ENCODE data around the gene SUPT3H. TPM values are rescaled to one million over a fixed set of nuclear protein-coding genes. Genes with fewer than 3 reads are reported as not detected.

The SUPT3H gene
- total RNA-seq, 1 donor from 2014 or later, result 9.9 TPM

DNA sequence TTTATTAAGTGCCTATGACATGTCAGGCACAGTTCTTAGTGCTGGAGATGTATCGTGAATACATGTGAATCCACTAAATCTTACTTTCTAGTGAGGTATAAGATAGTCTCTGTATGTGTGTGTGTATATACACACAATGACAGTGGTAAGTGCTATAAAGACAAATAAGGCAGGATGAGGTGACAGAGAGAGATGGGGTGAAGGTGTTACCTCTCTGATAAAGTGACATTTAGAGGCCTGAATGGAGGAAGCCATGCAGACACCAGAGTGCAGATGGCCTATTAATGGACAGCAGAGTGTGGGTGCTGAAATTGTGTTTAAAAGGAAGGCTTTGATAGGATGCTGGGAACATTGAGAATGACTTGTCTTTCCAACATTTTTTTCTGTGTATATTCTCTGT is 535.9 kb downstream of the SUPT3H start:
- H3K4me1 ChIP-seq (ENCODE audit: control insufficient read depth in 3 of 3, insufficient read depth in 3 of 3, low read length in 3 of 3), result no peaks in the 10 kb centered on the region

DNA sequence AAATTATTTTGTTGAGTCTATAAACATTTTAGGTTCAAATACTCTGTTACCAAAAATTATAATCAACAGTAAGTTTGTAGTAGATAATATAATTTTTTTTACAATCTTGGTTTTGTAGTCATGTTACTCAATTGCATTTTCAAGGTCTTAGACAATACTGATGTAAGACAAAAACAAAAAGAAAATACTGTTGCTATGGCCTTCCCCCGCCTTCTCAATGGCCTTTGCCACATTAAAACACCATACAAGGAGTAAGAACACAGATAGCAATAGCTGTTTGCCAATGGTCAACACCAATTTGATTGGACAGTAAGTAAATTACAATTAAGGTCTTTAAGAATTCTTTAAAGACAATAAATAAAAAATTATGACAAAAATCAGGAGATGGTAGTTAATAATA is 540.0 kb downstream of the SUPT3H start:
- H3K27ac ChIP-seq (ENCODE audit: low read depth, low read length), result no peak overlapping the region
- H3K36me3 ChIP-seq (ENCODE audit: control insufficient read depth in 3 of 3, insufficient read depth in 3 of 3, low read length in 3 of 3), result no peaks in the 10 kb centered on the region
- H3K4me3 ChIP-seq (ENCODE audit: low read length in 3 of 3), result no peak overlapping the region
- H3K9me3 ChIP-seq (ENCODE audit: control insufficient read depth in 3 of 3, low read length in 3 of 3), result no peaks in the 10 kb centered on the region
- no peaks in the 10 kb centered on the region for H3K27me3 ChIP-seq (ENCODE audit: control insufficient read depth in 3 of 3, insufficient read depth in 3 of 3, low read length in 3 of 3)
- no peak overlapping the region for H3K9ac ChIP-seq (ENCODE audit: low read depth in 1 of 3, low read length in 3 of 3)
- H3K4me1 ChIP-seq (ENCODE audit: control insufficient read depth in 3 of 3, insufficient read depth in 3 of 3, low read length in 3 of 3), result no peaks in the 10 kb centered on the region

More for the DNA sequence above, 535.9 kb downstream of the SUPT3H start:
- Histone ChIP-seq H3K9me3 (ENCODE audit: control insufficient read depth in 3 of 3, low read length in 3 of 3) (no peaks in the 10 kb centered on the region), H3K27me3 (ENCODE audit: control insufficient read depth in 3 of 3, insufficient read depth in 3 of 3, low read length in 3 of 3) (no peaks in the 10 kb centered on the region), H3K27ac (ENCODE audit: low read depth, low read length) (no peak overlapping the region), H3K36me3 (ENCODE audit: control insufficient read depth in 3 of 3, insufficient read depth in 3 of 3, low read length in 3 of 3) (no peaks in the 10 kb centered on the region), H3K4me3 (ENCODE audit: low read length in 3 of 3) (no peak overlapping the region), H3K9ac (ENCODE audit: low read depth in 1 of 3, low read length in 3 of 3) (no peak overlapping the region)

DNA sequence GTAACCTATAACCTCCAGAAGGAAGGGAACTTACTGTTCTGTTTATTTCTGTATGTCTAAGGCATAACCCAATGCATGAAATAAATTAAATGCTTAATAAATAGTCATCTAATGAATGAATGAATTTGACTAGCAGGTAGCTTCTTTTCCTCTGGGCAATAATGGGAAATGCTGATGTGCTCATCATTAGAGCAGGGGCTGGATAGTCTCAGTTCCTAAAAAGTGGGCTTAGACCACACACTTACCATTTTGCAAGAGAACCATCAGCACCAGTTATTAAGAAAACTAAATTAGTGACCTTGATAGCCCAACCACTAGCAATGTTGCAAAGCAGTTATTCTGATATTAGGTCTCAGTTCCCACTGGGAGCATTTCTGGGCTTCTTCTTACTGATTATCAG is 540.5 kb downstream of the SUPT3H start:
- Histone ChIP-seq H3K4me1 (ENCODE audit: control insufficient read depth in 3 of 3, insufficient read depth in 3 of 3, low read length in 3 of 3) (no peaks in the 10 kb centered on the region), H3K36me3 (ENCODE audit: control insufficient read depth in 3 of 3, insufficient read depth in 3 of 3, low read length in 3 of 3) (no peaks in the 10 kb centered on the region), H3K9ac (ENCODE audit: low read depth in 1 of 3, low read length in 3 of 3) (no peak overlapping the region), H3K27ac (ENCODE audit: low read depth, low read length) (no peak overlapping the region), H3K27me3 (ENCODE audit: control insufficient read depth in 3 of 3, insufficient read depth in 3 of 3, low read length in 3 of 3) (no peaks in the 10 kb centered on the region), H3K9me3 (ENCODE audit: control insufficient read depth in 3 of 3, low read length in 3 of 3) (no peaks in the 10 kb centered on the region), H3K4me3 (ENCODE audit: low read length in 3 of 3) (no peak overlapping the region)

DNA sequence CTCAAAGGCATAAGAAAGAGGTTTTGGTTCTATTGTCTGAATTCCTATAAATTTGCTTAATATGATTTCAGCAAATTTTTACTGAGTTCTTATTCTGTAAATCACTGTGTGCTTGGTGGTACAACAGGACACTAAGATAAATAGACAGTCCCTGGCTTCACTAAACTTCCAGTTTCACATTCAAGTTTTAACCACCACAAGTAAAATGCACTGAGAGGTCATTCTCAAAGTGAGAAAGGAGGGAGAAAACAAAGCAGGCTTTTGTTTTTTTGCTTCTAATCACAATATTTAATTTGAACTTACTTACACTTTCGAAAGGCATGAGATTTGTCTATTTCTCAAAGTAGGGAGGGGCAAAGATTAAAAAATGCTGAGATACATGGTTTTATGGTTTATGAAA is 544.5 kb downstream of the SUPT3H start:
- H3K4me3 ChIP-seq (ENCODE audit: low read length in 3 of 3), result no peak overlapping the region
- no peaks in the 10 kb centered on the region for H3K4me1 ChIP-seq (ENCODE audit: control insufficient read depth in 3 of 3, insufficient read depth in 3 of 3, low read length in 3 of 3)
- no peaks in the 10 kb centered on the region for H3K36me3 ChIP-seq (ENCODE audit: control insufficient read depth in 3 of 3, insufficient read depth in 3 of 3, low read length in 3 of 3)
- no peak overlapping the region for H3K27ac ChIP-seq (ENCODE audit: low read depth, low read length)
- H3K9ac ChIP-seq (ENCODE audit: low read depth in 1 of 3, low read length in 3 of 3), result no peak overlapping the region
- no peaks in the 10 kb centered on the region for H3K9me3 ChIP-seq (ENCODE audit: control insufficient read depth in 3 of 3, low read length in 3 of 3)
- no peaks in the 10 kb centered on the region for H3K27me3 ChIP-seq (ENCODE audit: control insufficient read depth in 3 of 3, insufficient read depth in 3 of 3, low read length in 3 of 3)

DNA sequence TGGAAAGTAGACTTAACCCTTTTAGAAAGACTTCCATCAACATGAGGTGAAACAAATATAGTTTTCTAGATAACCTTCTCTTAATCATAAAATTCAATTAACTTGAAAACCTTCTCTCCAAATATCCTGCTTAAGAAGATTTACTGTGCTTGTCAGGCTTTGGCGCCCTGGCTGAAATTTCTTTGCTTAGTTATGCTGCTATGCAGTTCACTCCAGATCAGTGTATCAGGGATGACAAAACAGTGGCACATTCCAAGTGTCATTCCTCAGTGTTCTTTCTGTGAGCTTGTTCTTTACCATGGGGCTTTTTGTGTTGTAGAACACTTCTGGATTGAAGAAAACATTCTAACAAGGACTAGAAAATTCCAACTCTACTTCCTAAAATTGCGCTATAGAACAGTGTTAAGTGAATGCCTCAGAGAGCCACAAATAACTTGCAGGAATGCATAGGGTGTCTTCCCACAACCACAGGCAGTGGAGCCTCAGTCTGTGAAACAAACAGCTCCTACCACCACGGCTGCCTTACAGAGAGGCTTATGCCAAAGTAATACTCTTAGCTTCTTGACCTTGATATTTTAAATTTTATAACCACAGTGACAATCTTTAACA is 546.6 kb downstream of the SUPT3H start:
- H3K36me3 ChIP-seq (ENCODE audit: control insufficient read depth in 3 of 3, insufficient read depth in 3 of 3, low read length in 3 of 3), result no peaks in the 10 kb centered on the region
- no peak overlapping the region for H3K4me3 ChIP-seq (ENCODE audit: low read length in 3 of 3)
- H3K27ac ChIP-seq (ENCODE audit: low read depth, low read length), result no peak overlapping the region
- H3K9me3 ChIP-seq (ENCODE audit: control insufficient read depth in 3 of 3, low read length in 3 of 3), result no peaks in the 10 kb centered on the region
- no peaks in the 10 kb centered on the region for H3K27me3 ChIP-seq (ENCODE audit: control insufficient read depth in 3 of 3, insufficient read depth in 3 of 3, low read length in 3 of 3)
- H3K9ac ChIP-seq (ENCODE audit: low read depth in 1 of 3, low read length in 3 of 3), result no peak overlapping the region
- no peaks in the 10 kb centered on the region for H3K4me1 ChIP-seq (ENCODE audit: control insufficient read depth in 3 of 3, insufficient read depth in 3 of 3, low read length in 3 of 3)

DNA sequence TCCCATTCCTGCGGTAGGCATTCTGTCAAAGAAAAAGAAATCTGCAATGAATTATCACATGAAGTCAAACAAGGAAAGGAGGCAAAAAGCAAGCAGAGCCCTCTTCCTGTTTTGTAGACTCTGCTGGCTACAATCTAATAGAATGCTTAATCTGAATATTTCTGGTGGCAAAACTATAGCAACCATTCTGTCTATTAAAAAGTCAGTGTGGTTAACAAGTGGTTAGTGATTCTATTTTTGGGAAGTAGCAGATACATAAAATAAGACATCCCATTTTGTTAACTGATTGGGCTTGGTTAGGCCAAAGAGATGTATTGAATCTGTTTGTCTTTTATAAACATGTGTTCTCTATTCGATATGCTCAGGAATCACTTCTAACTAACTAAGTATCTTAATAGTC is 547.9 kb downstream of the SUPT3H start:
- Histone ChIP-seq H3K27ac (ENCODE audit: low read depth, low read length) (no peak overlapping the region), H3K4me1 (ENCODE audit: control insufficient read depth in 3 of 3, insufficient read depth in 3 of 3, low read length in 3 of 3) (no peaks in the 10 kb centered on the region), H3K36me3 (ENCODE audit: control insufficient read depth in 3 of 3, insufficient read depth in 3 of 3, low read length in 3 of 3) (no peaks in the 10 kb centered on the region), H3K4me3 (ENCODE audit: low read length in 3 of 3) (no peak overlapping the region), H3K9ac (ENCODE audit: low read depth in 1 of 3, low read length in 3 of 3) (no peak overlapping the region), H3K9me3 (ENCODE audit: control insufficient read depth in 3 of 3, low read length in 3 of 3) (no peaks in the 10 kb centered on the region), H3K27me3 (ENCODE audit: control insufficient read depth in 3 of 3, insufficient read depth in 3 of 3, low read length in 3 of 3) (no peaks in the 10 kb centered on the region)

DNA sequence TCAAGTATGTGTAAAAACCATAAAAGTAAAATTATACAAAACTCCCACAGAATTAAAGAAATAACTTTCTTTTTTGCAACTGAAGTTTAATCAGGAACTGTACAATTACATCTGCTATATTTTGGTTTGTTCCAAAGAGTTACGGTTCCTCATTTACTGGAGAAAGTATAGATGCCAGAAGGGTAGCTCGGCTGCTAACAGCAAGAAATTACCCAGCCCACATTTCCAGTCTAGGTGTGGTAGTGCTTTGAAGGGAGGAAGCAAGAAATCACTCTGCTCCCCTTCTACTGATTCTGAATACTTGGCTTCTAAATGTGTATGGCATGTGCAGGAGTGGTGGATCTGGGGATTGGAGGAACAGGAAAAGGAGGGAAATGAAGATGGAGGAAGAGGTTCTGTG is 549.0 kb downstream of the SUPT3H start:
- H3K9me3 ChIP-seq (ENCODE audit: control insufficient read depth in 3 of 3, low read length in 3 of 3), result no peaks in the 10 kb centered on the region
- H3K27ac ChIP-seq (ENCODE audit: low read depth, low read length), result no peak overlapping the region

DNA sequence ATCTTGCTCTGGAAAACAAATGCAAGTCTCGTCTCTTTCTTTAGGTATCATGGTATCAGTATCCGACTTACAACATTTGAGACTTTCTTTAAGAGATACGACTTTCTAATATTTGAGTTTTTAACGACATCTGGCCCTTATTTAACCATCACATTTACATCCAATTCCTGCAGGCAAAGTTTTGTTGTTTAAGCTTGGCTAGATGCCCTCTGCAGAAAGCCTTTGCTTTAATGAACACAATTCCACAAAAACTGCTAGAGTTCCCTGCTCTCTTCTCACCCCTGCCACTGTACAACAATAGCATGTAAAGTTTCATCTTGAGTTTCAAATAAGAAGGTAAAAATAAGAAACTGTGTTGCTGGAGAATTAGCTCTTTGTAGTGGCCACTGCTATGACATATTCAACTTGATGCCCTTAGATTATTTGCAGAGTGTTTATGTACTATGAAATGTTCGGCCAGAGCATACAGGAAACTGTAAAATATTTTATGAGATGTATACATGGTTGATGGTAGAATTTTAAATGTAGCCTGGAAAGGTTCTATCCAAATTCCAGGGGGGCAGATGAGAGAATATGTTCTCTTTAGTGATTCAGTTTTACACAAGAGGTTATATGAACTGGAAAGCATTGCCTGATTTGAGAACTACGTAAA is 551.6 kb downstream of the SUPT3H start:
- no peaks in the 10 kb centered on the region for H3K9me3 ChIP-seq (ENCODE audit: control insufficient read depth in 3 of 3, low read length in 3 of 3)
- no peak overlapping the region for H3K27ac ChIP-seq (ENCODE audit: low read depth, low read length)
- no peaks in the 10 kb centered on the region for H3K4me1 ChIP-seq (ENCODE audit: control insufficient read depth in 3 of 3, insufficient read depth in 3 of 3, low read length in 3 of 3)
- no peak overlapping the region for H3K9ac ChIP-seq (ENCODE audit: low read depth in 1 of 3, low read length in 3 of 3)
- no peaks in the 10 kb centered on the region for H3K36me3 ChIP-seq (ENCODE audit: control insufficient read depth in 3 of 3, insufficient read depth in 3 of 3, low read length in 3 of 3)
- no peak overlapping the region for H3K4me3 ChIP-seq (ENCODE audit: low read length in 3 of 3)
- H3K27me3 ChIP-seq (ENCODE audit: control insufficient read depth in 3 of 3, insufficient read depth in 3 of 3, low read length in 3 of 3), result no peaks in the 10 kb centered on the region

More for the DNA sequence above, 549.0 kb downstream of the SUPT3H start:
- H3K36me3 ChIP-seq (ENCODE audit: control insufficient read depth in 3 of 3, insufficient read depth in 3 of 3, low read length in 3 of 3), result no peaks in the 10 kb centered on the region
- no peaks in the 10 kb centered on the region for H3K27me3 ChIP-seq (ENCODE audit: control insufficient read depth in 3 of 3, insufficient read depth in 3 of 3, low read length in 3 of 3)
- no peaks in the 10 kb centered on the region for H3K4me1 ChIP-seq (ENCODE audit: control insufficient read depth in 3 of 3, insufficient read depth in 3 of 3, low read length in 3 of 3)
- no peak overlapping the region for H3K9ac ChIP-seq (ENCODE audit: low read depth in 1 of 3, low read length in 3 of 3)
- no peak overlapping the region for H3K4me3 ChIP-seq (ENCODE audit: low read length in 3 of 3)

DNA sequence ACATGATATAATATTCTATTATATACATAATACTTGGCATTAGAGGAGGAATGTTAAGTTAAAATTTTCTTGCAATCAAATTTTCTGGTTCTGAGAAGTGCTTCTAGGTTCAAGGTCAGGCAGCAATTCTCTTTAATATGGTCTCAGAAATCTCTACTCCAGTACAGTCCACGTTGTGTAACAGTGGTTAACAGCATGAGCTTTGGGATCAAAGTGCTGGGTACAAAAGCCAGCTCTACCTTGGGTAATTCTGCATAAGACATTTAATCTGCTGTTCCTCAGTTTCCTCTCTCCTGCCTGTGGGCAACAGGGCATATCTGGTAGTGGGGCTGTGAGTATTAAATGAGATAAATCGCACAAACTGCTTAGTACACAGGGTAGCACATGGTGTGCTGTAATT is 552.5 kb downstream of the SUPT3H start:
- Histone ChIP-seq H3K4me1 (ENCODE audit: control insufficient read depth in 3 of 3, insufficient read depth in 3 of 3, low read length in 3 of 3) (no peaks in the 10 kb centered on the region), H3K27me3 (ENCODE audit: control insufficient read depth in 3 of 3, insufficient read depth in 3 of 3, low read length in 3 of 3) (no peaks in the 10 kb centered on the region), H3K4me3 (ENCODE audit: low read length in 3 of 3) (no peak overlapping the region), H3K36me3 (ENCODE audit: control insufficient read depth in 3 of 3, insufficient read depth in 3 of 3, low read length in 3 of 3) (no peaks in the 10 kb centered on the region), H3K9ac (ENCODE audit: low read depth in 1 of 3, low read length in 3 of 3) (no peak overlapping the region), H3K27ac (ENCODE audit: low read depth, low read length) (no peak overlapping the region), H3K9me3 (ENCODE audit: control insufficient read depth in 3 of 3, low read length in 3 of 3) (no peaks in the 10 kb centered on the region)

DNA sequence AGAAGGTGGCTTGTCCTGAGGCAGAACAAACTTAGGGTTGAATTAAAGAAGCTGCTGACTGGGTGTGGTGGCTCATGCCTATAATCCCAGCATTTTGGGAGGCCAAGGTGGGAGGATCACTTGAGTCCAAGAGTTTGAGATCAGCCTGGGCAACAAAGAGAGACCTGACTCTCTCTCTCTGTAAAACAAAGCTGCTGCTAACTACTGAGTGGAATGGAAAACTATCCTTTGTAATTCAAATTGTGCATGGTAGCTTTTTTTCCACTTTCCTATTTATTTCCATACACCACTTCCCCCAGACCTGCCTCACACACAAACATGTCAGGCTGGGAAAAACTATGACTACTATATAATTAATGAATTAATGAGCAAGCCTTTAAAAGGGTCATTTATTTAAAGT is 553.2 kb downstream of the SUPT3H start:
- H3K4me3 ChIP-seq (ENCODE audit: low read length in 3 of 3), result no peak overlapping the region
- H3K9ac ChIP-seq (ENCODE audit: low read depth in 1 of 3, low read length in 3 of 3), result no peak overlapping the region

More for the DNA sequence above, 553.2 kb downstream of the SUPT3H start:
- Histone ChIP-seq H3K9me3 (ENCODE audit: control insufficient read depth in 3 of 3, low read length in 3 of 3) (no peaks in the 10 kb centered on the region), H3K27ac (ENCODE audit: low read depth, low read length) (no peak overlapping the region), H3K4me1 (ENCODE audit: control insufficient read depth in 3 of 3, insufficient read depth in 3 of 3, low read length in 3 of 3) (no peaks in the 10 kb centered on the region), H3K36me3 (ENCODE audit: control insufficient read depth in 3 of 3, insufficient read depth in 3 of 3, low read length in 3 of 3) (no peaks in the 10 kb centered on the region), H3K27me3 (ENCODE audit: control insufficient read depth in 3 of 3, insufficient read depth in 3 of 3, low read length in 3 of 3) (no peaks in the 10 kb centered on the region)

All from skeletal muscle tissue (tissue), 4 donors.